ENCODE data around the gene GPR176. TPM values are rescaled to one million over a fixed set of nuclear protein-coding genes. Genes with fewer than 3 reads are reported as not detected.
A peak's percentile ranks its signal among the peaks of the same experiment; 100 is the strongest.

Gene GPR176
- total RNA-seq, 1 donor from 2014 or later: 35.4 TPM

DNA sequence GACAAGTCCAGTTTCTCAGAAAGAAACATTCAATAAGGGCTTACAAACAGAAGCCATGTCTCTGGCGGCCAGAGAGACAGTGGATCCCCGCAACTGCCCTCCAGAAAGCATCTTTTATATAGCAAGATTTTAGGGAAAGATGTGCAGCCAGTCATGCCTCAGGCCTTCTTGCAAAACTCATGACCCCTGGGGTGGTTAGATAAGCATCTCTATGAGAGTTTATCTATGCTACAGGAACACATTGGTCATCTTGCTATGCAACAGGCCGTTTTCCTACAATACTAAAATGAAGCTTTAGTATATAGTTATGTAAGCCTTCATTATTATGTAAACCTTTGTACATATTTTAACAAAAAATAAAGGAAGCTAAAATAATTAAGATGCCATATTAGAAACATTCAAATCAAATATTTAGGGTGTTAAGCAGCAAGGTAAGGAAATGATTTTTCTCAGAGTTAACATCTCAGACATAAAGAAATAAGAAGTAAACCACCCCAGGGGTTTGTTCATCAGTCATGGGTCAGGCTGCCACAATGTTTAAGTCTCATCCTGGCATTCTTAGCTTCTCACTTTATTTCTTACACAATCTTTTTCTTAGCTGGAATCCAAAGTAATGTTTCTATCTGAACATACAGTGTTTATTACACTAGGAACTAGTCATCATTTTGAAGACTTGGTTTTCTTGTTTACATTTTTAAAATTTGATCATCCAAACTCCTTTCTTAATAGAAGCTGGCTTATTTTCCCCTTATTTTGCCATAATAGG is 131.1 kb downstream of the GPR176 start:
- Histone ChIP-seq H3K79me2 (ENCODE audit: insufficient read depth, low read length) (peaks cover 10% of the 10 kb centered on the region), H3K36me3 (ENCODE audit: insufficient read depth, low read length) (no peaks in the 10 kb centered on the region), H3K9ac (ENCODE audit: low read length) (no peak overlapping the region), H3K4me3 (ENCODE audit: insufficient read depth, low read depth, low read length) (no peak overlapping the region), H3K4me2 (ENCODE audit: low read length) (no peak overlapping the region), H3K27ac (ENCODE audit: low read depth, low read length) (no peak overlapping the region), H3K9me3 (ENCODE audit: insufficient read depth, low read depth, low read length) (no peaks in the 10 kb centered on the region), H4K20me1 (ENCODE audit: insufficient read depth, low read length) (peaks cover 12% of the 10 kb centered on the region), H2AFZ (ENCODE audit: low read depth, low read length) (no peak overlapping the region), H3K4me1 (ENCODE audit: insufficient read depth, low read length) (peaks cover 33% of the 10 kb centered on the region), H3K27me3 (ENCODE audit: insufficient read depth, low read length) (no peaks in the 10 kb centered on the region)
- Mint-ChIP-seq H3K27ac (ENCODE audit: unreplicated experiment) (peak overlapping the region; percentile 60), H3K4me1 (ENCODE audit: low read depth, unreplicated experiment) (peaks cover 31% of the 10 kb centered on the region), H3K4me3 (ENCODE audit: unreplicated experiment) (no peak overlapping the region), H3K9me3 (ENCODE audit: unreplicated experiment) (no peaks in the 10 kb centered on the region), H3K27me3 (ENCODE audit: low read depth, unreplicated experiment) (no peaks in the 10 kb centered on the region), H3K36me3 (ENCODE audit: low read depth, unreplicated experiment) (no peaks in the 10 kb centered on the region)
- DNase-seq (ENCODE audit: low read depth): no peak
- no peak for TF ChIP-seq EZH2 (IDR thresholded peaks at IDR 0.05; ENCODE audit: insufficient read depth, low read length)
- TF ChIP-seq, protein P1, sequence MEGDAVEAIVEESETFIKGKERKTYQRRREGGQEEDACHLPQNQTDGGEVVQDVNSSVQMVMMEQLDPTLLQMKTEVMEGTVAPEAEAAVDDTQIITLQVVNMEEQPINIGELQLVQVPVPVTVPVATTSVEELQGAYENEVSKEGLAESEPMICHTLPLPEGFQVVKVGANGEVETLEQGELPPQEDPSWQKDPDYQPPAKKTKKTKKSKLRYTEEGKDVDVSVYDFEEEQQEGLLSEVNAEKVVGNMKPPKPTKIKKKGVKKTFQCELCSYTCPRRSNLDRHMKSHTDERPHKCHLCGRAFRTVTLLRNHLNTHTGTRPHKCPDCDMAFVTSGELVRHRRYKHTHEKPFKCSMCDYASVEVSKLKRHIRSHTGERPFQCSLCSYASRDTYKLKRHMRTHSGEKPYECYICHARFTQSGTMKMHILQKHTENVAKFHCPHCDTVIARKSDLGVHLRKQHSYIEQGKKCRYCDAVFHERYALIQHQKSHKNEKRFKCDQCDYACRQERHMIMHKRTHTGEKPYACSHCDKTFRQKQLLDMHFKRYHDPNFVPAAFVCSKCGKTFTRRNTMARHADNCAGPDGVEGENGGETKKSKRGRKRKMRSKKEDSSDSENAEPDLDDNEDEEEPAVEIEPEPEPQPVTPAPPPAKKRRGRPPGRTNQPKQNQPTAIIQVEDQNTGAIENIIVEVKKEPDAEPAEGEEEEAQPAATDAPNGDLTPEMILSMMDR (IDR thresholded peaks at IDR 0.05; ENCODE audit: insufficient read depth, low read depth, low read length): no peak
- FAIRE-seq: no peak

- Histone ChIP-seq H3K27ac (ENCODE audit: low read depth, low read length) (no peak overlapping the region), H3K27me3 (ENCODE audit: insufficient read depth, low read length) (no peaks in the 10 kb centered on the region), H3K9ac (ENCODE audit: low read length) (no peak overlapping the region), H3K36me3 (ENCODE audit: insufficient read depth, low read length) (no peaks in the 10 kb centered on the region), H2AFZ (ENCODE audit: low read depth, low read length) (no peak overlapping the region), H3K4me3 (ENCODE audit: insufficient read depth, low read depth, low read length) (no peak overlapping the region), H3K79me2 (ENCODE audit: insufficient read depth, low read length) (peaks cover 19% of the 10 kb centered on the region), H3K4me1 (ENCODE audit: insufficient read depth, low read length) (peaks cover 39% of the 10 kb centered on the region), H3K9me3 (ENCODE audit: insufficient read depth, low read depth, low read length) (no peaks in the 10 kb centered on the region), H3K4me2 (ENCODE audit: low read length) (peak overlapping the region; percentile 20), H4K20me1 (ENCODE audit: insufficient read depth, low read length) (peaks cover 12% of the 10 kb centered on the region)
- FAIRE-seq (no peak), DNase-seq (ENCODE audit: low read depth) (peak; percentile 43)
- H3K27me3 Mint-ChIP-seq (ENCODE audit: low read depth, unreplicated experiment): no peaks in the 10 kb centered on the region
- no peak for TF ChIP-seq EZH2 (IDR thresholded peaks at IDR 0.05; ENCODE audit: insufficient read depth, low read length)
- TF ChIP-seq, protein P1 (IDR thresholded peaks at IDR 0.05; ENCODE audit: insufficient read depth, low read depth, low read length): no peak
- H3K27ac Mint-ChIP-seq (ENCODE audit: unreplicated experiment): peak overlapping the region; percentile 43
- H3K9me3 Mint-ChIP-seq (ENCODE audit: unreplicated experiment): no peaks in the 10 kb centered on the region
- no peaks in the 10 kb centered on the region for H3K36me3 Mint-ChIP-seq (ENCODE audit: low read depth, unreplicated experiment)
- peaks cover 37% of the 10 kb centered on the region for H3K4me1 Mint-ChIP-seq (ENCODE audit: low read depth, unreplicated experiment)
- no peak overlapping the region for H3K4me3 Mint-ChIP-seq (ENCODE audit: unreplicated experiment)
These were observed 132.0 kb downstream of the GPR176 start for GRCh38 chr15:39788108-39788507.

- no peaks in the 10 kb centered on the region for H3K27me3 Mint-ChIP-seq (ENCODE audit: low read depth, unreplicated experiment)
- Histone ChIP-seq H3K9ac (ENCODE audit: low read length) (no peak overlapping the region), H3K4me1 (ENCODE audit: insufficient read depth, low read length) (peaks cover 39% of the 10 kb centered on the region), H3K36me3 (ENCODE audit: insufficient read depth, low read length) (no peaks in the 10 kb centered on the region), H4K20me1 (ENCODE audit: insufficient read depth, low read length) (peaks cover 12% of the 10 kb centered on the region), H3K4me2 (ENCODE audit: low read length) (peak overlapping the region; percentile 1), H3K4me3 (ENCODE audit: insufficient read depth, low read depth, low read length) (no peak overlapping the region), H3K27ac (ENCODE audit: low read depth, low read length) (no peak overlapping the region), H3K79me2 (ENCODE audit: insufficient read depth, low read length) (peaks cover 22% of the 10 kb centered on the region), H2AFZ (ENCODE audit: low read depth, low read length) (no peak overlapping the region), H3K9me3 (ENCODE audit: insufficient read depth, low read depth, low read length) (no peaks in the 10 kb centered on the region), H3K27me3 (ENCODE audit: insufficient read depth, low read length) (no peaks in the 10 kb centered on the region)
- DNase-seq (ENCODE audit: low read depth) (no peak), FAIRE-seq (no peak)
- H3K4me3 Mint-ChIP-seq (ENCODE audit: unreplicated experiment): no peak overlapping the region
- no peak for TF ChIP-seq EZH2 (IDR thresholded peaks at IDR 0.05; ENCODE audit: insufficient read depth, low read length)
- TF ChIP-seq, protein P1 (IDR thresholded peaks at IDR 0.05; ENCODE audit: insufficient read depth, low read depth, low read length): no peak
- H3K27ac Mint-ChIP-seq (ENCODE audit: unreplicated experiment): peak overlapping the region; percentile 43
- H3K4me1 Mint-ChIP-seq (ENCODE audit: low read depth, unreplicated experiment): peaks cover 37% of the 10 kb centered on the region
- no peaks in the 10 kb centered on the region for H3K9me3 Mint-ChIP-seq (ENCODE audit: unreplicated experiment)
- H3K36me3 Mint-ChIP-seq (ENCODE audit: low read depth, unreplicated experiment): no peaks in the 10 kb centered on the region
These were observed 132.6 kb downstream of the GPR176 start for GRCh38 chr15:39787479-39787878.

Data from astrocyte (in vitro differentiated cells and primary cell).